SK-N-SH (cell line): ENCODE data around the gene BCAS3. TPM values are rescaled to one million over a fixed set of nuclear protein-coding genes. Genes with fewer than 3 reads are reported as not detected.

Source experiments
- CTCF ChIA-PET: fragments of 300-600, 350-600 bp; formaldehyde crosslinking; extraction: SDS; loops from one replicate; lab custom pipeline; 2021; lab: Yijun Ruan, JAX
- POLR2A ChIA-PET: fragments of 350-600 bp; sonication (Branson Sonifier 250); formaldehyde crosslinking; extraction: SDS; loops from one replicate; lab custom pipeline; 2020; ENCODE audit warnings: antibody characterized with exemption, inconsistent platforms; lab: Yijun Ruan, JAX
- DNase-seq: peaks from one replicate; pipeline ENCODE4 v3.0.0; 2012
- H2AFZ ChIP-seq: fragments of 200-600 bp; sonication (generic); 2 replicates; pipeline ENCODE4 v1.8.1; 2016; ENCODE audit warnings: antibody characterized with exemption, mild to moderate bottlenecking, low read depth
- H3F3A ChIP-seq: fragments of 200-600 bp; sonication (generic); replicated peaks from 2 replicates; pipeline ENCODE3; 2016; ENCODE audit warnings: antibody characterized with exemption, mild to moderate bottlenecking; ENCODE audit not compliant: insufficient read depth
- H3K27ac ChIP-seq, 2 experiments: fragments of 200-500 bp in 1 of 2; fragments of 200-600 bp in 1 of 2; sonication (Bioruptor generic) in 1 of 2; sonication (generic), shearing (Covaris generic) in 1 of 2; 2 replicates each; pipeline versions ENCODE4 v1.5.1 to v1.6.1; 2014 to 2016; ENCODE audit warnings: low read depth in 2 of 2, inconsistent platforms in 1 of 2, low read length in 1 of 2, mild to moderate bottlenecking in 1 of 2, mixed read lengths in 1 of 2
- H3K27me3 ChIP-seq: fragments of 200-600 bp; sonication (generic), shearing (Covaris generic); 2 replicates; pipeline ENCODE4 v1.6.1; 2016; ENCODE audit warnings: mixed run types; ENCODE audit not compliant: insufficient read depth
- H3K36me3 ChIP-seq, 2 experiments: fragments of 200-500 bp in 1 of 2; fragments of 200-600 bp in 1 of 2; sonication (Bioruptor generic) in 1 of 2; sonication (generic) in 1 of 2; replicated peaks in 1 of 2; 2 replicates each; pipeline versions ENCODE3 to v1.5.1; 2014 to 2016; ENCODE audit warnings: low read length in 1 of 2, mild to moderate bottlenecking in 1 of 2; ENCODE audit not compliant: insufficient read depth in 2 of 2, control insufficient read depth in 1 of 2
- H3K4me1 ChIP-seq, 2 experiments: fragments of 200-500 bp in 1 of 2; fragments of 200-600 bp in 1 of 2; sonication (Bioruptor generic) in 1 of 2; sonication (generic), shearing (Covaris generic) in 1 of 2; 2 replicates each; pipeline versions ENCODE4 v1.5.1 to v1.6.1; 2014 to 2016; ENCODE audit warnings: low read depth in 1 of 2, low read length in 1 of 2, mixed run types in 1 of 2; ENCODE audit not compliant: insufficient read depth in 2 of 2, control insufficient read depth in 1 of 2
- H3K4me2 ChIP-seq: fragments of 200-600 bp; sonication (generic), shearing (Covaris generic); 2 replicates; pipeline ENCODE4 v1.6.1; 2017; ENCODE audit warnings: mixed run types
- H3K4me3 ChIP-seq, 2 experiments: fragments of 200-500 bp in 1 of 2; fragments of 200-600 bp in 1 of 2; sonication (Bioruptor generic) in 1 of 2; sonication (generic), shearing (Covaris generic) in 1 of 2; 2 replicates each; pipeline versions ENCODE4 v1.5.1 to v1.8.1; 2014 to 2016; ENCODE audit warnings: low read depth in 2 of 2, inconsistent platforms in 1 of 2, low read length in 1 of 2, mild to moderate bottlenecking in 1 of 2, mixed read lengths in 1 of 2, moderate library complexity in 1 of 2
- H3K79me2 ChIP-seq: fragments of 200-600 bp; sonication (generic); 2 replicates; pipeline ENCODE4 v1.8.1; 2017; ENCODE audit warnings: mild to moderate bottlenecking; ENCODE audit not compliant: insufficient read depth
- H3K9ac ChIP-seq: fragments of 200-600 bp; sonication (generic); 2 replicates; pipeline ENCODE4 v1.6.1; 2017; ENCODE audit warnings: mixed run types
- H3K9me2 ChIP-seq: fragments of 200-600 bp; sonication (generic); 2 replicates; pipeline ENCODE4 v1.6.1; 2017; ENCODE audit warnings: mixed run types
- H3K9me3 ChIP-seq: fragments of 200-600 bp; sonication (generic); 2 replicates; pipeline ENCODE4 v1.6.1; 2017; ENCODE audit warnings: mixed run types, mild to moderate bottlenecking, moderate library complexity
- H4K20me1 ChIP-seq: fragments of 200-600 bp; sonication (generic); 2 replicates; pipeline ENCODE4 v1.6.1; 2017; ENCODE audit warnings: mild to moderate bottlenecking, mixed run types; ENCODE audit not compliant: insufficient read depth
- ELF1 ChIP-seq: IDR thresholded peaks from 2 replicates; pipeline ENCODE4 v1.4.0; 2012
- EP300 ChIP-seq, 2 experiments: IDR thresholded peaks; 2 replicates each; pipeline versions ENCODE4 v1.4.0 to v1.6.1; 2012; ENCODE audit warnings: borderline replicate concordance in 1 of 2, low read depth in 1 of 2, low read length in 1 of 2
- FOXM1 ChIP-seq: IDR thresholded peaks from 2 replicates; pipeline ENCODE4 v1.4.0; 2012; ENCODE audit warnings: low read depth, mild to moderate bottlenecking
- GABPA ChIP-seq: IDR thresholded peaks from 2 replicates; pipeline ENCODE4 v1.4.0; 2012; ENCODE audit warnings: low read depth, mild to moderate bottlenecking
- JUND ChIP-seq: IDR thresholded peaks from 2 replicates; pipeline ENCODE4 v1.4.0; 2012
- NRF1 ChIP-seq: IDR thresholded peaks from 2 replicates; pipeline ENCODE4 v1.6.1; 2012; ENCODE audit warnings: low read depth, mild to moderate bottlenecking, low read length
- RAD21 ChIP-seq: IDR thresholded peaks from 2 replicates; pipeline ENCODE4 v1.6.1; 2012; ENCODE audit warnings: mild to moderate bottlenecking, low read length
- RXRA ChIP-seq: IDR thresholded peaks from 2 replicates; pipeline ENCODE4 v1.4.0; 2012; ENCODE audit warnings: low read depth, mild to moderate bottlenecking, borderline replicate concordance
- SIN3A ChIP-seq: IDR thresholded peaks from 2 replicates; pipeline ENCODE4 v1.6.1; 2012; ENCODE audit warnings: low read depth, mild to moderate bottlenecking, low read length, moderate library complexity, borderline replicate concordance
- SMC3 ChIP-seq: IDR thresholded peaks from 2 replicates; pipeline ENCODE4 v1.6.1; 2012; ENCODE audit warnings: low read depth, low read length, improper control_type of control experiment
- TCF12 ChIP-seq: IDR thresholded peaks from 2 replicates; pipeline ENCODE4 v1.4.0; 2012
- WGBS: methylation state at CpG from one replicate; pipeline ENCODE4 v1.1.6; 2017; ENCODE audit warnings: low lambda C conversion rate; 5-methylcytosine and 5-hydroxymethylcytosine counted together
- polyA plus RNA-seq, 3 experiments: library from polyadenylated mRNA; depleted of rRNA; stranded (reverse); fragments of >200 nt; gene quantifications; 2 replicates each; pipeline ENCODE4 v1.2.3, GENCODE V29; 2012
- TF ChIP-seq, protein P1 (sequence below): IDR thresholded peaks from 2 replicates; pipeline ENCODE4 v1.6.1; 2012; ENCODE audit warnings: mild to moderate bottlenecking, low read depth, low read length, moderate library complexity

Gene BCAS3
- polyA plus RNA-seq, 1 of the 3 experiments (the other 2 are of a cell fraction) = 5.9 TPM

DNA sequence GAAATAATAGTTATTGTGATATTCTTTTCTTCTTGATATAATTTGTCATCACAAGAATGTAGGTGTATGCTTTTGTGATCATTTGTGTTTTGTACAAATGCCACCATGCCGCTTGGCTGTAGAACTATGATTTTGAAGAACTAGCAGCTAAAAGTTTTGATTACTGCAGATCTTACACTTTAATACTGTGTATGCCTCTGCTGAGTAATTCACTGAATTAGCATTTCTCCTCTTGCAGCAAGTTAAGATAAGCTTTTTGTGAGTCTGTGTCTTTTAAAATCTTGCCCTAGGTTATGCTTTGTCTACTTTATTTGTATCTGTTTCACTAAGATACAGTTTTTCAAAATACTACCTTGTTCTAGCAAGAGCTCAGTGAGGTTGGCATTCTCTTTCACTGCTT, 395.5 kb downstream of the BCAS3 start:
- H3K27ac ChIP-seq = peak overlapping the region in 1 of 2 experiments; percentile 50; a peak in 1 of 4 replicates
- CTCF ChIA-PET = interaction anchor here (1.0 to 1.1 kb wide), 2 partner anchors 9 to 326 kb away, joined by 3 to 4 read pairs; partner anchors contain the start of gene TBX2
- no peaks in the 10 kb centered on the region for H4K20me1 ChIP-seq
- no peaks in the 10 kb centered on the region for H3K9me3 ChIP-seq
- H3K9me2 ChIP-seq = no peaks in the 10 kb centered on the region
- no peak overlapping the region for H3K4me2 ChIP-seq
- 0 out of 2 replicates have a peak overlapping the region, but pooled peaks have one; percentile 5 for H2AFZ ChIP-seq
- H3K27me3 ChIP-seq = no peaks in the 10 kb centered on the region
- no peak for DNase-seq
- TF ChIP-seq SMC3 = no peak
- no peak for TF ChIP-seq SIN3A
- no peak for TF ChIP-seq TCF12
- no peak for TF ChIP-seq RAD21
- no peak for TF ChIP-seq NRF1
- TF ChIP-seq EP300 (IDR thresholded peaks at IDR 0.05; ENCODE audit: borderline replicate concordance in 1 of 2, low read depth in 1 of 2, low read length in 1 of 2) = no peak
- TF ChIP-seq ELF1 = no peak
- no peak for TF ChIP-seq GABPA
- TF ChIP-seq JUND = no peak
- H3F3A ChIP-seq = peaks cover 6% of the 10 kb centered on the region
- H3K4me3 ChIP-seq = no peak overlapping the region
- WGBS = 97% methylated on average over 1 of the region's 1 CpG
- H3K9ac ChIP-seq = no peak overlapping the region
- H3K79me2 ChIP-seq = no peaks in the 10 kb centered on the region
- peaks cover 11 to 16% of the 10 kb centered on the region in 2 experiments; a peak in 3 of 4 replicates for H3K4me1 ChIP-seq
- H3K36me3 ChIP-seq = no peaks in the 10 kb centered on the region
- POLR2A ChIA-PET = no interaction called here

DNA sequence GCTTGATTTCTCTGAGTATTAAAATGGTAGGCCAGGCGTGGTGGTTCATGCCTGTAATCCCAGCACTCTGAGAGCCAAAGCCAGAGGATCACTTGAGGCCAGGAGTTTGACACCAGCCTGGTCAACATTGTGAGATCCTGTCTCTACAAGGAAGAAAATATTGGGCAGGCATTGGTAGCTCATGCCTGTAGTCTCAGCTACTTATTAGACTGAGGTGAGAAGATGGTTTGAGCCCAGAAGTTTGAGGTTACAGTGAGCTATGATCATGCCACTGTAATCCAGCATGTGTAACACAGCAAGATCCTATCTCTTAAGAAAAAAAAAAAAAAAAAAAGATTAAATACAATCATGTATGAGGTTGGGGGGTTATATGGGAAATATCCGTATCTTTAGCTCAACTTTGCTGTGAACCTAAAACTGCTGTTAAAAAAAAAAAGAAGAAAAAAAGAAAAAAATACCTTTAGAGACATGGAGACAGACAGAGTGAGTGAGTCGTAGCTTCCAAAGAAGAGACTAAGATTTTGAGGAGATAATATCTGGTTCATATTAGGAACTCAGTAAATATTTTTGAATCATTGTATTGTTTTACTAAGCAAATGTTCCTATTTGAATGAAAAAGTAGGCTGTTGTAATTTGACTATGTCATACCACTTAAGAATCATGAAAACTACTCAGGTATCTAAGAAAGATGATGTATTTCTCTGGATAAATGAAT, 396.3 kb downstream of the BCAS3 start:
- H3K27ac ChIP-seq = peak overlapping the region in 1 of 2 experiments; percentile 50; a peak in 2 of 4 replicates
- H3K9me2 ChIP-seq = no peaks in the 10 kb centered on the region
- H4K20me1 ChIP-seq = no peaks in the 10 kb centered on the region
- H3K9ac ChIP-seq = no peak overlapping the region
- no peaks in the 10 kb centered on the region for H3K79me2 ChIP-seq
- H3K4me1 ChIP-seq = peaks cover 11 to 16% of the 10 kb centered on the region in 2 experiments; a peak in 3 of 4 replicates
- no peak overlapping the region for H3K4me2 ChIP-seq
- WGBS = 61% methylated on average over 3 of the region's 3 CpGs
- TF ChIP-seq TCF12 (peak; percentile 47), JUND (peak; percentile 21; the same call in 1 of the 2 replicates), FOXM1 (no peak), RXRA (peak; percentile 8; the same call in 1 of the 2 replicates)
- TF ChIP-seq, protein P1, sequence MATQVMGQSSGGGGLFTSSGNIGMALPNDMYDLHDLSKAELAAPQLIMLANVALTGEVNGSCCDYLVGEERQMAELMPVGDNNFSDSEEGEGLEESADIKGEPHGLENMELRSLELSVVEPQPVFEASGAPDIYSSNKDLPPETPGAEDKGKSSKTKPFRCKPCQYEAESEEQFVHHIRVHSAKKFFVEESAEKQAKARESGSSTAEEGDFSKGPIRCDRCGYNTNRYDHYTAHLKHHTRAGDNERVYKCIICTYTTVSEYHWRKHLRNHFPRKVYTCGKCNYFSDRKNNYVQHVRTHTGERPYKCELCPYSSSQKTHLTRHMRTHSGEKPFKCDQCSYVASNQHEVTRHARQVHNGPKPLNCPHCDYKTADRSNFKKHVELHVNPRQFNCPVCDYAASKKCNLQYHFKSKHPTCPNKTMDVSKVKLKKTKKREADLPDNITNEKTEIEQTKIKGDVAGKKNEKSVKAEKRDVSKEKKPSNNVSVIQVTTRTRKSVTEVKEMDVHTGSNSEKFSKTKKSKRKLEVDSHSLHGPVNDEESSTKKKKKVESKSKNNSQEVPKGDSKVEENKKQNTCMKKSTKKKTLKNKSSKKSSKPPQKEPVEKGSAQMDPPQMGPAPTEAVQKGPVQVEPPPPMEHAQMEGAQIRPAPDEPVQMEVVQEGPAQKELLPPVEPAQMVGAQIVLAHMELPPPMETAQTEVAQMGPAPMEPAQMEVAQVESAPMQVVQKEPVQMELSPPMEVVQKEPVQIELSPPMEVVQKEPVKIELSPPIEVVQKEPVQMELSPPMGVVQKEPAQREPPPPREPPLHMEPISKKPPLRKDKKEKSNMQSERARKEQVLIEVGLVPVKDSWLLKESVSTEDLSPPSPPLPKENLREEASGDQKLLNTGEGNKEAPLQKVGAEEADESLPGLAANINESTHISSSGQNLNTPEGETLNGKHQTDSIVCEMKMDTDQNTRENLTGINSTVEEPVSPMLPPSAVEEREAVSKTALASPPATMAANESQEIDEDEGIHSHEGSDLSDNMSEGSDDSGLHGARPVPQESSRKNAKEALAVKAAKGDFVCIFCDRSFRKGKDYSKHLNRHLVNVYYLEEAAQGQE = no peak
- H3K9me3 ChIP-seq = no peaks in the 10 kb centered on the region
- CTCF ChIA-PET = interaction anchor here (0.5 to 1.3 kb wide), 4 partner anchors 8 to 325 kb away, joined by 3 to 4 read pairs (median 3); partner anchors contain the start of gene TBX2
- no peak overlapping the region for H2AFZ ChIP-seq
- POLR2A ChIA-PET = interaction anchor here (0.6 kb wide), 1 partner anchor 71 kb away, joined by 3 read pairs; no protein-coding TSS in a partner anchor
- no peaks in the 10 kb centered on the region for H3K36me3 ChIP-seq
- peaks cover 6% of the 10 kb centered on the region for H3F3A ChIP-seq
- no peak for DNase-seq
- H3K4me3 ChIP-seq = no peak overlapping the region
- H3K27me3 ChIP-seq = no peaks in the 10 kb centered on the region
